ENCODE measurements around the gene POLR3G. TPM values are rescaled to one million over a fixed set of nuclear protein-coding genes. Genes with fewer than 3 reads are reported as not detected.

Gene POLR3G
- total RNA-seq, 2 experiments from 2014 or later, result 24.0 to 27.1 TPM

DNA sequence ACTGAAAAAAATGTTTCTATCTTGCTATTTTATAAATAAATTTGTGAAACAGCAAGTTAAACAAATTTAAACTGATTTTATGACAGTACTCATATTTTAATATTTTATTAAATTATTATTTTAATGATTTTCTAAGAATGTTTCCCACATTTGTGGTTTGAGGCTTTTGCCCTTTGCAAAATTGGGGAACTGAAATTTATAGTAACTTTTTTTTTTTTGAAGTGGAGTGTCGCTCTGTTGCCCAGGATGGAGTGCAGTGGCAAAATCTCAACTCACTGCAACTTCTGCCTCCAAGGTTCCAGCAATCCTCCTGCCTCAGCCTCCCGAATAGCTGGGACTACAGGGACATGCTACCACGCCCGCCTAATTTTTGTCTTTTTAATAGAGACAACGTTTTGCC is 76.7 kb downstream of the POLR3G start:
- H3K9me3 Mint-ChIP-seq, result no peaks in the 10 kb centered on the region
- intact Hi-C loops (cut with micrococcal nuclease), result no loop called here
- H3K36me3 Mint-ChIP-seq (ENCODE audit: low read depth), result no peaks in the 10 kb centered on the region

DNA sequence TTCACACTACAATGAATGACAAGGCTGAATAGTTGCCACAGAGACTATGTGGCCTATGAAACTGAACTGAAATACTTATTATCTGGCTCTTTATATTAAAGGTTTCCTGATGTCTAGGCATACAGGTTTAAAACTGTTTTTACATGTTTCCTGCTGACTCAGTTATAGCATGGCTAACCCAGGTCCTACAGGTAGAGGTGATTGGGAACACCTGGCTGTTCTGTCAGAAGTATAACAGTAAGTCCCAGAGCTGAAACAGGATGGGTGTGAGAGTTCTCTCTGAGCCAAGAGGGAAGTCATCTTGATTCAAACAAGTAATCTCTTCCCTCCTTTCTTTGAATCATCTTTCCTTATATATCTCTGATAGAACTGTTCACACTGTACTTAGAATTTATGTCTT is 79.0 kb downstream of the POLR3G start:
- Mint-ChIP-seq H3K36me3 (ENCODE audit: low read depth) (no peaks in the 10 kb centered on the region), H3K27ac (no peak overlapping the region), H3K27me3 (peaks cover 45% of the 10 kb centered on the region), H3K4me3 (no peak overlapping the region), H3K4me1 (ENCODE audit: low read depth) (peaks cover 4% of the 10 kb centered on the region), H3K9me3 (no peaks in the 10 kb centered on the region)
- CTCF ChIA-PET, result no interaction called here
- intact Hi-C loops (cut with micrococcal nuclease), result no loop called here
- TF ChIP-seq, protein P1, sequence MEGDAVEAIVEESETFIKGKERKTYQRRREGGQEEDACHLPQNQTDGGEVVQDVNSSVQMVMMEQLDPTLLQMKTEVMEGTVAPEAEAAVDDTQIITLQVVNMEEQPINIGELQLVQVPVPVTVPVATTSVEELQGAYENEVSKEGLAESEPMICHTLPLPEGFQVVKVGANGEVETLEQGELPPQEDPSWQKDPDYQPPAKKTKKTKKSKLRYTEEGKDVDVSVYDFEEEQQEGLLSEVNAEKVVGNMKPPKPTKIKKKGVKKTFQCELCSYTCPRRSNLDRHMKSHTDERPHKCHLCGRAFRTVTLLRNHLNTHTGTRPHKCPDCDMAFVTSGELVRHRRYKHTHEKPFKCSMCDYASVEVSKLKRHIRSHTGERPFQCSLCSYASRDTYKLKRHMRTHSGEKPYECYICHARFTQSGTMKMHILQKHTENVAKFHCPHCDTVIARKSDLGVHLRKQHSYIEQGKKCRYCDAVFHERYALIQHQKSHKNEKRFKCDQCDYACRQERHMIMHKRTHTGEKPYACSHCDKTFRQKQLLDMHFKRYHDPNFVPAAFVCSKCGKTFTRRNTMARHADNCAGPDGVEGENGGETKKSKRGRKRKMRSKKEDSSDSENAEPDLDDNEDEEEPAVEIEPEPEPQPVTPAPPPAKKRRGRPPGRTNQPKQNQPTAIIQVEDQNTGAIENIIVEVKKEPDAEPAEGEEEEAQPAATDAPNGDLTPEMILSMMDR (IDR thresholded peaks at IDR 0.05), result no peak
- no peak for DNase-seq
- no peak for ATAC-seq
- POLR2A ChIA-PET, result no interaction called here

More for the DNA sequence above, 76.7 kb downstream of the POLR3G start:
- no peak for DNase-seq
- Mint-ChIP-seq H3K27ac (no peak overlapping the region), H3K27me3 (peaks cover 23% of the 10 kb centered on the region), H3K4me1 (ENCODE audit: low read depth) (no peaks in the 10 kb centered on the region), H3K4me3 (no peak overlapping the region)
- ATAC-seq, result no peak
- TF ChIP-seq, protein P1 (IDR thresholded peaks at IDR 0.05), result no peak
- CTCF ChIA-PET, result no interaction called here
- POLR2A ChIA-PET, result no interaction called here

DNA sequence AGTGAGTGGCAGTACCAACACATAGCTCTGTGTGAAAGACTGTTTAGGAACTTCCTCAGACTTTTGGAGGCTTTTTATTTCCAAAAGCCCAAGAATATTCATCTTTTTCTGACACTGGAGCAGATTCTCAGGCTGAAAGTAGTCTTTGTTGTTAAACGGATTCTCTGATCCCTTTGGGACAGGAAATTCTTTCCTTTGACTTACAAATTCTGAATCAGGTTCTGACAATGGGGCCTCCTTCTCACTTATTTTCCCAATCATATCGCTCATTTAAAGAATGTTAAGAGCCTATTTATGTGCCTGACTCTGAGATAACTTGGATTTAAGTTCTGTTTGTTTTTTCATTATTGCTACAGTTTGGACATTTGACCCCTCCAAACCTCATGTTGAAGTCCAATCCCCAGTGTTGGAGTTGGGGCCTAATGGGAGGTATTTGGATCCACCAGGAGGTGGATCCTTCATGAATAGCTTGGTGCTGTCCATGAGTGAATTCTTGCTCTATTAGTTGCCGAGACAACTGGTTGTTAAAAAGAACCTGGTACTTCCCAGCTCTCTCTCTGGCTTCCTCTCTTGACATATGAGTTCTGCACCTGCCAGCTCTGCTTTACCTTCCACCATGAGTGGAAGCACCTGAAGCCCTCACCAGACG is 79.8 kb downstream of the POLR3G start:
- peaks cover 49% of the 10 kb centered on the region for H3K27me3 Mint-ChIP-seq
- POLR2A ChIA-PET, result no interaction called here
- H3K36me3 Mint-ChIP-seq (ENCODE audit: low read depth), result no peaks in the 10 kb centered on the region
- CTCF ChIA-PET, result interaction anchor here (2.0 kb wide), 1 partner anchor 229 kb away, joined by 5 read pairs; no protein-coding TSS in a partner anchor
- no peak for DNase-seq
- no peak for ATAC-seq
- intact Hi-C loops (cut with micrococcal nuclease), result no loop called here
- no peak overlapping the region for H3K4me3 Mint-ChIP-seq
- no peaks in the 10 kb centered on the region for H3K9me3 Mint-ChIP-seq
- TF ChIP-seq, protein P1 (IDR thresholded peaks at IDR 0.05), result no peak
- H3K4me1 Mint-ChIP-seq (ENCODE audit: low read depth), result peaks cover 7% of the 10 kb centered on the region
- H3K27ac Mint-ChIP-seq, result no peak overlapping the region

DNA sequence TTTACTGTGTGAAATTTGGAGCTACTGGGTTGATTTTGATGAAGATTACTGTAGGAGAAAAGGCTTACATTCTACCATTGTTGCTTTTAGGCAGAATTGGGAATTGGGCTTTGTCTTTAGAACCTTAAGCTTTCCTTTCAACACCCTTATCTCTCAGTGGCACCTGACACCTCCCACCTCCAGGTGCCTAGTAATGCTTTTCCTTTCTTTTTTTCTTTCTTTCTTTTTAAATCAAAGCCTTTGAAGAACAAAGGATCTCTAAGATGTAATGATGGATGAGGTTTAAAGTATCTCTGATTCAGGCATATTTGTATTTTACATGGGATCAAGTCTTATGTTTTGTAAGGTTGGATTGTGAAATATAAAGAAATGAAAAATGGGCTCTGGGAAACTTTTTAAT is 81.0 kb downstream of the POLR3G start:
- Mint-ChIP-seq H3K36me3 (ENCODE audit: low read depth) (no peaks in the 10 kb centered on the region), H3K27ac (no peak overlapping the region), H3K9me3 (no peaks in the 10 kb centered on the region), H3K27me3 (peaks cover 56% of the 10 kb centered on the region), H3K4me3 (no peak overlapping the region), H3K4me1 (ENCODE audit: low read depth) (peaks cover 7% of the 10 kb centered on the region)
- ATAC-seq (no peak), DNase-seq (no peak)
- POLR2A ChIA-PET, result interaction anchor here (0.6 kb wide), 1 partner anchor 55 kb away, joined by 3 read pairs; no protein-coding TSS in a partner anchor
- CTCF ChIA-PET, result interaction anchor here (0.6 to 2.0 kb wide), 2 partner anchors 116 to 228 kb away, joined by 3 to 5 read pairs; no protein-coding TSS in a partner anchor
- TF ChIP-seq, protein P1 (IDR thresholded peaks at IDR 0.05), result no peak
- intact Hi-C loops (cut with micrococcal nuclease), result no loop called here

DNA sequence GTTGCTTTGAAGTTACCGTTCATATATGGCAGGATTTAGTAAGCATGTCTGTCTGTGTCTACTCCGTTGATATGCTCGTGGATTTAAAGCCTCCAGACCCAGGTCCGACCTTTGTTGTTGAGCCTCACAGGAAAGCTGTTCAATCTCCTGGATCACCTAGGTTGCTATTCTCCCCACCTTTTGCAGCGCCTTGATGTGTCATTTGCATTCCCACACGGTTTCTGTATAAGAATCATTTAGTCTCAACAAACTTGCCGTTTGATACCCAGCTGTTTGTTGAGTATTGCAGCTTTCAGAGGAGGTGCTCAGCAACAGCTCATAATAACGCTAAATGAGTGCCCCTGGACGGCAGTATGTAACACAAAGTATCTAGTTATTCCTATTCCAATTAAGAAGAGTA is 82.7 kb downstream of the POLR3G start:
- DNase-seq (no peak), ATAC-seq (no peak)
- Mint-ChIP-seq H3K27ac (no peak overlapping the region), H3K4me1 (ENCODE audit: low read depth) (peaks cover 7% of the 10 kb centered on the region), H3K4me3 (no peak overlapping the region), H3K9me3 (no peaks in the 10 kb centered on the region), H3K36me3 (ENCODE audit: low read depth) (no peaks in the 10 kb centered on the region), H3K27me3 (peaks cover 54% of the 10 kb centered on the region)
- intact Hi-C loops (cut with micrococcal nuclease), result no loop called here
- TF ChIP-seq, protein P1 (IDR thresholded peaks at IDR 0.05), result no peak
- ChIA-PET POLR2A (no interaction called here), CTCF (no interaction called here)

Measured in activated CD8-positive, alpha-beta T cell treated with anti-CD3 and anti-CD28 coated beads for 36 hours (primary cell).